Pons (tissue), 1 donor: ENCODE measurements around the gene RAPGEF6.
"Not testable (repeated sequence)": the region's sequence is repeated elsewhere in the genome, so short reads cannot be mapped to it uniquely, and the experiment has no call there.

Experiments used
- DNase-seq: peaks from one replicate; pipeline ENCODE4 v3.0.0-alpha.2; 2016; ENCODE audit warnings: low spot score

RAPGEF6 gene

GRCh38 chr5:131609774-131610173 lies 25.3 kb downstream of the RAPGEF6 start:
- DNase-seq, result no peak

- DNase-seq, result no peak
Measured at GRCh38 chr5:131608597-131608996, 26.4 kb downstream of the RAPGEF6 start.

- DNase-seq, result no peak
Measured at GRCh38 chr5:131607903-131608540, 27.0 kb downstream of the RAPGEF6 start.

GRCh38 chr5:131607418-131607817 lies 27.6 kb downstream of the RAPGEF6 start:
- DNase-seq, result peak; percentile 58

GRCh38 chr5:131605086-131605485 lies 29.9 kb downstream of the RAPGEF6 start:
- no peak for DNase-seq

GRCh38 chr5:131595088-131596033 lies 39.7 kb downstream of the RAPGEF6 start:
- no peak for DNase-seq

GRCh38 chr5:131593921-131594320 lies 41.1 kb downstream of the RAPGEF6 start:
- DNase-seq, result no peak

GRCh38 chr5:131593436-131593835 lies 41.6 kb downstream of the RAPGEF6 start:
- not testable (repeated sequence) for DNase-seq

GRCh38 chr5:131589510-131590348 lies 45.3 kb downstream of the RAPGEF6 start:
- peak; percentile 81 for DNase-seq

- no peak for DNase-seq
Measured at GRCh38 chr5:131587541-131587940, 47.5 kb downstream of the RAPGEF6 start.

GRCh38 chr5:131581702-131582101 lies 53.3 kb downstream of the RAPGEF6 start:
- DNase-seq, result no peak

GRCh38 chr5:131579917-131580671 lies 54.9 kb downstream of the RAPGEF6 start:
- no peak for DNase-seq

GRCh38 chr5:131575660-131576227 lies 59.3 kb downstream of the RAPGEF6 start:
- DNase-seq, result no peak

GRCh38 chr5:131571669-131572168 lies 63.3 kb downstream of the RAPGEF6 start:
- no peak for DNase-seq

- no peak for DNase-seq
Measured at GRCh38 chr5:131570757-131571156, 64.3 kb downstream of the RAPGEF6 start.

GRCh38 chr5:131564229-131564652 lies 70.8 kb downstream of the RAPGEF6 start:
- DNase-seq, result no peak

GRCh38 chr5:131563434-131564228 lies 71.4 kb downstream of the RAPGEF6 start:
- no peak for DNase-seq

GRCh38 chr5:131550606-131551005 lies 84.4 kb downstream of the RAPGEF6 start:
- no peak for DNase-seq

- no peak for DNase-seq
Measured at GRCh38 chr5:131548176-131548575, 86.9 kb downstream of the RAPGEF6 start.

GRCh38 chr5:131545845-131546244 lies 89.2 kb downstream of the RAPGEF6 start:
- no peak for DNase-seq
